HepG2 (cell line): Measurements from ENCODE around the gene ST6GALNAC3. TPM values are rescaled to one million over a fixed set of nuclear protein-coding genes. Genes with fewer than 3 reads are reported as not detected.

Source experiments
- ATAC-seq: fragments of 200-7000 bp; cut with Tn5 transposase; 3 replicates; pipeline ENCODE4 v1.9.1; 2020; ENCODE audit warnings: mild to moderate bottlenecking, moderate library complexity
- BruUV-seq: library from RNA; stranded (reverse); fragments of 400-500 nt; replicated peaks from 2 replicates; lab custom pipeline; 2021; lab: Mats Ljungman, UMichigan
- CTCF ChIA-PET: fragments of 300-600 bp; formaldehyde crosslinking; extraction: SDS; loops from one replicate; lab custom pipeline; 2021; ENCODE audit warnings: low total read pairs, inconsistent platforms, low intra/inter-chr PET ratio; lab: Yijun Ruan, JAX
- POLR2A ChIA-PET: fragments of 350-600 bp; sonication (Branson Sonifier 250); formaldehyde crosslinking; loops from one replicate; lab custom pipeline; 2020; ENCODE audit warnings: antibody characterized with exemption, inconsistent platforms; lab: Yijun Ruan, JAX
- DNase-seq: peaks from one replicate; pipeline ENCODE4 v3.0.0-alpha.2; 2015; ENCODE audit warnings: low spot score
- FAIRE-seq: peaks from 3 replicates; lab custom pipeline; 2011; peaks lifted over from hg19 to GRCh38; lab: Jason Lieb, UNC
- H2AFZ ChIP-seq: one replicate; pipeline ENCODE4 v1.6.1; 2011; ENCODE audit warnings: low read length, inconsistent platforms
- H3K27ac ChIP-seq: fragments of 300-600 bp; 3 replicates; pipeline ENCODE4 v1.8.0; 2011; ENCODE audit warnings: mixed run types, mild to moderate bottlenecking, mixed read lengths, low read length, inconsistent platforms; ENCODE audit not compliant: insufficient read depth; ENCODE audit errors: extremely low read length
- H3K27me3 ChIP-seq, 2 experiments: fragments of 200-600 bp in 1 of 2; 2 replicates in 1 of 2; 3 replicates in 1 of 2; pipeline versions ENCODE4 v1.6.0 to v1.8.0; 2011; ENCODE audit warnings: low read length in 2 of 2, mild to moderate bottlenecking in 2 of 2, moderate library complexity in 2 of 2, inconsistent platforms in 1 of 2; ENCODE audit not compliant: insufficient read depth in 2 of 2, control insufficient read depth in 1 of 2
- H3K36me3 ChIP-seq, 2 experiments: fragments of 200-600 bp in 1 of 2; replicated peaks in 1 of 2; 2 replicates in 1 of 2; 3 replicates in 1 of 2; pipeline versions ENCODE4 v1.5.1 to v1.8.0; 2011; ENCODE audit warnings: low read length in 2 of 2, inconsistent platforms in 1 of 2; ENCODE audit not compliant: insufficient read depth in 2 of 2, control insufficient read depth in 1 of 2
- H3K4me1 ChIP-seq: 2 replicates; pipeline ENCODE4 v1.5.1; 2012; ENCODE audit warnings: low read length, inconsistent platforms; ENCODE audit not compliant: insufficient read depth
- H3K4me2 ChIP-seq: 2 replicates; pipeline ENCODE4 v1.6.0; 2011; ENCODE audit warnings: low read depth, low read length, inconsistent platforms
- H3K4me3 ChIP-seq, 3 experiments: fragments of 200-600 bp in 1 of 3; sonication (generic), shearing (Covaris generic) in 1 of 3; replicated peaks in 1 of 3; 2 replicates each; pipeline ENCODE4 v1.5.1; 2011 to 2016; ENCODE audit warnings: low read length in 3 of 3, inconsistent platforms in 2 of 3, low read depth in 2 of 3, mild to moderate bottlenecking in 2 of 3, control low read depth in 1 of 3, mixed read lengths in 1 of 3; ENCODE audit not compliant: insufficient read depth in 1 of 3
- H3K79me2 ChIP-seq: one replicate; pipeline ENCODE4 v1.6.1; 2011; ENCODE audit warnings: low read length, inconsistent platforms; ENCODE audit not compliant: insufficient read depth
- H3K9ac ChIP-seq: 2 replicates; pipeline ENCODE4 v1.6.0; 2011; ENCODE audit warnings: mild to moderate bottlenecking, low read depth, low read length, inconsistent platforms; ENCODE audit not compliant: insufficient read depth
- H3K9me3 ChIP-seq: 2 replicates; pipeline ENCODE4 v1.5.1; 2012; ENCODE audit warnings: mild to moderate bottlenecking, low read length
- H4K20me1 ChIP-seq: 2 replicates; pipeline ENCODE4 v1.6.0; 2011; ENCODE audit warnings: inconsistent platforms, mild to moderate bottlenecking, low read length, moderate library complexity; ENCODE audit not compliant: insufficient read depth
- CC2D1A ChIP-seq: sonication (generic); formaldehyde crosslinking; IDR thresholded peaks from 2 replicates; pipeline ENCODE4 v1.8.1; 2023; ENCODE audit warnings: mild to moderate bottlenecking, missing genetic modification reagents
- FOXP1 ChIP-seq, 2 experiments: fragments of 450-650 bp in 1 of 2; IDR thresholded peaks; 2 replicates each; pipeline ENCODE4 v1.6.1; 2017 to 2018; ENCODE audit warnings: antibody characterized with exemption in 1 of 2
- HDAC2 ChIP-seq: sonication (generic); formaldehyde crosslinking; IDR thresholded peaks from 2 replicates; pipeline ENCODE4 v1.4.0; 2020; ENCODE audit warnings: missing genetic modification reagents
- POLR2AphosphoS5 ChIP-seq: IDR thresholded peaks from 2 replicates; pipeline ENCODE4 v1.6.1; 2012; ENCODE audit warnings: low read depth, low read length
- SRF ChIP-seq: IDR thresholded peaks from 2 replicates; pipeline ENCODE4 v1.6.1; 2011; ENCODE audit warnings: mild to moderate bottlenecking, low read depth, low read length, moderate library complexity
- ZNF124 ChIP-seq: sonication (generic); formaldehyde crosslinking; IDR thresholded peaks from 2 replicates; pipeline ENCODE4 v1.4.0; 2020; ENCODE audit warnings: missing genetic modification reagents
- ZNF614 ChIP-seq: IDR thresholded peaks from 2 replicates; pipeline ENCODE4 v1.6.1; 2018; ENCODE audit warnings: missing biosample characterization, missing genetic modification reagents, inconsistent platforms, borderline replicate concordance
- ZNF709 ChIP-seq: sonication (generic); formaldehyde crosslinking; IDR thresholded peaks from 2 replicates; pipeline ENCODE4 v1.5.0; 2020; ENCODE audit warnings: mild to moderate bottlenecking, missing genetic modification reagents
- in situ Hi-C: cut with HindIII; loops from 2 replicates; pipeline ENCODE4 v1.10.0; 2017; ENCODE audit warnings: low pct_unique_long_range_greater_than_20kb; ENCODE audit not compliant: extremely low pct_ligation_motif_present
- intact Hi-C: fragments of 100-400 bp; cut with micrococcal nuclease; formaldehyde crosslinking; loops from one replicate; pipeline ENCODE4 v1.10.0; 2022; ENCODE audit not compliant: unreplicated experiment
- polyA plus RNA-seq, 8 experiments: library from polyadenylated mRNA; depleted of rRNA in 3 of 8; stranded (reverse) in 7 of 8; unstranded in 1 of 8; fragments of >200 nt; fragmentation: Illumina TruSeq in 4 of 8; extraction: Trizol in 4 of 8; gene quantifications; 2 replicates each; pipeline versions ENCODE4 v1.2.1 to v1.2.3, GENCODE V29; 2011 to 2016; ENCODE audit warnings: low read depth in 4 of 8, missing spikeins in 1 of 8, mixed read lengths in 1 of 8; ENCODE audit not compliant: insufficient read depth in 1 of 8
- total RNA-seq, 5 experiments: library from RNA; depleted of rRNA; stranded (reverse); fragments of >200 nt; fragmentation: Illumina TruSeq; extraction: Trizol; gene quantifications; 2 replicates each; pipeline ENCODE4 v1.2.3, GENCODE V29; 2016; ENCODE audit warnings: low read depth in 1 of 5
- TF ChIP-seq, protein P1 (sequence below): sonication (generic); formaldehyde crosslinking; IDR thresholded peaks from 2 replicates; pipeline ENCODE4 v1.9.0; 2021; ENCODE audit warnings: missing genetic modification reagents, borderline replicate concordance
- TF ChIP-seq, protein P2 (sequence below): sonication (generic); formaldehyde crosslinking; IDR thresholded peaks from 2 replicates; pipeline ENCODE4 v1.8.1; 2023; ENCODE audit warnings: missing genetic modification reagents, mild to moderate bottlenecking, borderline replicate concordance
- TF ChIP-seq, protein P3 (sequence below): IDR thresholded peaks from 2 replicates; pipeline ENCODE4 v1.6.1; 2018; ENCODE audit warnings: missing genetic modification reagents
- TF ChIP-seq, protein P4 (sequence below): sonication (generic); formaldehyde crosslinking; IDR thresholded peaks from 2 replicates; pipeline ENCODE4 v1.5.0; 2020; ENCODE audit warnings: mild to moderate bottlenecking, missing genetic modification reagents, borderline replicate concordance

ST6GALNAC3 gene
- total and polyA plus RNA-seq, 2 of the 13 experiments (the other 11 are each of a cell fraction or from before 2014, with no cell fraction given) = not detected

DNA sequence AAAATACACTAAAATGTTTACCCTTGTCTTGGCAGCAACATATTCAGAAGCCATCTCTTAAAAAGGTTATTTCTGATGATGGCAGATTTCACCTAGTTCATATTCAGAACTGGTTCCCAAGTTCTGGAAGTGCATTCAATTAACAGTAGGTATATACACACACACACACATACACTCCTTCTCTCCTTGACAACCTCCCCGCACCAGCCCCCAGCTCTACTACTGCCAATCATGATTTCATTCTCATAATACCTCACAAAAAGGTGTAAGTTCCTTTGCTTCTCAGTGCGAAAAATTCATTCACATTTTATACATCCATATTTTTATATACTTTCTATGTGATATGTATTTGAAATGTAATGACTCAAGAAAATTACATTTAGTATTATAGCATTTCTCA, 564.6 kb downstream of the ST6GALNAC3 start (continued):
- TF ChIP-seq, protein P1, sequence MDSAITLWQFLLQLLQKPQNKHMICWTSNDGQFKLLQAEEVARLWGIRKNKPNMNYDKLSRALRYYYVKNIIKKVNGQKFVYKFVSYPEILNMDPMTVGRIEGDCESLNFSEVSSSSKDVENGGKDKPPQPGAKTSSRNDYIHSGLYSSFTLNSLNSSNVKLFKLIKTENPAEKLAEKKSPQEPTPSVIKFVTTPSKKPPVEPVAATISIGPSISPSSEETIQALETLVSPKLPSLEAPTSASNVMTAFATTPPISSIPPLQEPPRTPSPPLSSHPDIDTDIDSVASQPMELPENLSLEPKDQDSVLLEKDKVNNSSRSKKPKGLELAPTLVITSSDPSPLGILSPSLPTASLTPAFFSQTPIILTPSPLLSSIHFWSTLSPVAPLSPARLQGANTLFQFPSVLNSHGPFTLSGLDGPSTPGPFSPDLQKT = no peak
- TF ChIP-seq POLR2AphosphoS5 (no peak), ZNF709 (no peak), SRF (no peak), ZNF124 (CRISPR knock-in tag) (no peak), CC2D1A (no peak)
- TF ChIP-seq, protein P2, sequence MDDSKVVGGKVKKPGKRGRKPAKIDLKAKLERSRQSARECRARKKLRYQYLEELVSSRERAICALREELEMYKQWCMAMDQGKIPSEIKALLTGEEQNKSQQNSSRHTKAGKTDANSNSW (CRISPR knock-in tag) = no peak

DNA sequence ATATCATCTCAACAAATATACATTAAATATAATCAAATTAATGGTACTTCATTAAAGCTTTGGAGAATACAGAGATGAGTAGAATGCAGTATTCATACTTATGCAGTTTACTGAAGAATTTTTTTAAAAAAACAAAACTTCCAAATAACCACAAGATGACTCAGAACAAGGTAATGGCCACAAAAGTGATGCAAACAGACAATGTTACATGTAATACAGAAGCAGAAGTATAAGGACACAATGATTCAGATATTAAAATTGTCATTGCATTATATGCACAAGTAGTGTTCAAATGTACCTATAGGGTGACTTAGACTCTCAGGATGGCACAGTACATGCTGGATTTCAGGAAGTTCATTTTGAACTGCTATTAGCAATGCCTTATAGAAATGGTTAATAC, 565.5 kb downstream of the ST6GALNAC3 start:
- no peaks in the 10 kb centered on the region for H3K27me3 ChIP-seq
- no peak overlapping the region for H3K27ac ChIP-seq
- intact Hi-C loops = no loop called here
- H4K20me1 ChIP-seq = no peaks in the 10 kb centered on the region
- H3K79me2 ChIP-seq = no peaks in the 10 kb centered on the region
- ChIA-PET POLR2A (no interaction called here), CTCF (no interaction called here)
- no peaks in the 10 kb centered on the region for H3K4me1 ChIP-seq
- peaks cover 72% of the 10 kb centered on the region for H3K9me3 ChIP-seq
- H3K36me3 ChIP-seq = no peaks in the 10 kb centered on the region
- FAIRE-seq (no peak), DNase-seq (no peak), ATAC-seq (no peak)
- BruUV-seq = no TSS peak
- in situ Hi-C loops = no loop called here
- no peak overlapping the region for H3K4me2 ChIP-seq
- no peak overlapping the region for H2AFZ ChIP-seq
- H3K4me3 ChIP-seq = no peak overlapping the region
- H3K9ac ChIP-seq = no peak overlapping the region
- TF ChIP-seq, protein P3, sequence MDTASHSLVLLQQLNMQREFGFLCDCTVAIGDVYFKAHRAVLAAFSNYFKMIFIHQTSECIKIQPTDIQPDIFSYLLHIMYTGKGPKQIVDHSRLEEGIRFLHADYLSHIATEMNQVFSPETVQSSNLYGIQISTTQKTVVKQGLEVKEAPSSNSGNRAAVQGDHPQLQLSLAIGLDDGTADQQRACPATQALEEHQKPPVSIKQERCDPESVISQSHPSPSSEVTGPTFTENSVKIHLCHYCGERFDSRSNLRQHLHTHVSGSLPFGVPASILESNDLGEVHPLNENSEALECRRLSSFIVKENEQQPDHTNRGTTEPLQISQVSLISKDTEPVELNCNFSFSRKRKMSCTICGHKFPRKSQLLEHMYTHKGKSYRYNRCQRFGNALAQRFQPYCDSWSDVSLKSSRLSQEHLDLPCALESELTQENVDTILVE (CRISPR knock-in tag) = no peak
- TF ChIP-seq HDAC2 (CRISPR knock-in tag) (no peak), FOXP1 (IDR thresholded peaks at IDR 0.05) (no peak), FOXP1 (CRISPR knock-in tag; IDR thresholded peaks at IDR 0.05) (no peak), ZNF614 (CRISPR knock-in tag) (no peak)
- TF ChIP-seq, protein P2 (CRISPR knock-in tag) = no peak
- TF ChIP-seq, protein P4, sequence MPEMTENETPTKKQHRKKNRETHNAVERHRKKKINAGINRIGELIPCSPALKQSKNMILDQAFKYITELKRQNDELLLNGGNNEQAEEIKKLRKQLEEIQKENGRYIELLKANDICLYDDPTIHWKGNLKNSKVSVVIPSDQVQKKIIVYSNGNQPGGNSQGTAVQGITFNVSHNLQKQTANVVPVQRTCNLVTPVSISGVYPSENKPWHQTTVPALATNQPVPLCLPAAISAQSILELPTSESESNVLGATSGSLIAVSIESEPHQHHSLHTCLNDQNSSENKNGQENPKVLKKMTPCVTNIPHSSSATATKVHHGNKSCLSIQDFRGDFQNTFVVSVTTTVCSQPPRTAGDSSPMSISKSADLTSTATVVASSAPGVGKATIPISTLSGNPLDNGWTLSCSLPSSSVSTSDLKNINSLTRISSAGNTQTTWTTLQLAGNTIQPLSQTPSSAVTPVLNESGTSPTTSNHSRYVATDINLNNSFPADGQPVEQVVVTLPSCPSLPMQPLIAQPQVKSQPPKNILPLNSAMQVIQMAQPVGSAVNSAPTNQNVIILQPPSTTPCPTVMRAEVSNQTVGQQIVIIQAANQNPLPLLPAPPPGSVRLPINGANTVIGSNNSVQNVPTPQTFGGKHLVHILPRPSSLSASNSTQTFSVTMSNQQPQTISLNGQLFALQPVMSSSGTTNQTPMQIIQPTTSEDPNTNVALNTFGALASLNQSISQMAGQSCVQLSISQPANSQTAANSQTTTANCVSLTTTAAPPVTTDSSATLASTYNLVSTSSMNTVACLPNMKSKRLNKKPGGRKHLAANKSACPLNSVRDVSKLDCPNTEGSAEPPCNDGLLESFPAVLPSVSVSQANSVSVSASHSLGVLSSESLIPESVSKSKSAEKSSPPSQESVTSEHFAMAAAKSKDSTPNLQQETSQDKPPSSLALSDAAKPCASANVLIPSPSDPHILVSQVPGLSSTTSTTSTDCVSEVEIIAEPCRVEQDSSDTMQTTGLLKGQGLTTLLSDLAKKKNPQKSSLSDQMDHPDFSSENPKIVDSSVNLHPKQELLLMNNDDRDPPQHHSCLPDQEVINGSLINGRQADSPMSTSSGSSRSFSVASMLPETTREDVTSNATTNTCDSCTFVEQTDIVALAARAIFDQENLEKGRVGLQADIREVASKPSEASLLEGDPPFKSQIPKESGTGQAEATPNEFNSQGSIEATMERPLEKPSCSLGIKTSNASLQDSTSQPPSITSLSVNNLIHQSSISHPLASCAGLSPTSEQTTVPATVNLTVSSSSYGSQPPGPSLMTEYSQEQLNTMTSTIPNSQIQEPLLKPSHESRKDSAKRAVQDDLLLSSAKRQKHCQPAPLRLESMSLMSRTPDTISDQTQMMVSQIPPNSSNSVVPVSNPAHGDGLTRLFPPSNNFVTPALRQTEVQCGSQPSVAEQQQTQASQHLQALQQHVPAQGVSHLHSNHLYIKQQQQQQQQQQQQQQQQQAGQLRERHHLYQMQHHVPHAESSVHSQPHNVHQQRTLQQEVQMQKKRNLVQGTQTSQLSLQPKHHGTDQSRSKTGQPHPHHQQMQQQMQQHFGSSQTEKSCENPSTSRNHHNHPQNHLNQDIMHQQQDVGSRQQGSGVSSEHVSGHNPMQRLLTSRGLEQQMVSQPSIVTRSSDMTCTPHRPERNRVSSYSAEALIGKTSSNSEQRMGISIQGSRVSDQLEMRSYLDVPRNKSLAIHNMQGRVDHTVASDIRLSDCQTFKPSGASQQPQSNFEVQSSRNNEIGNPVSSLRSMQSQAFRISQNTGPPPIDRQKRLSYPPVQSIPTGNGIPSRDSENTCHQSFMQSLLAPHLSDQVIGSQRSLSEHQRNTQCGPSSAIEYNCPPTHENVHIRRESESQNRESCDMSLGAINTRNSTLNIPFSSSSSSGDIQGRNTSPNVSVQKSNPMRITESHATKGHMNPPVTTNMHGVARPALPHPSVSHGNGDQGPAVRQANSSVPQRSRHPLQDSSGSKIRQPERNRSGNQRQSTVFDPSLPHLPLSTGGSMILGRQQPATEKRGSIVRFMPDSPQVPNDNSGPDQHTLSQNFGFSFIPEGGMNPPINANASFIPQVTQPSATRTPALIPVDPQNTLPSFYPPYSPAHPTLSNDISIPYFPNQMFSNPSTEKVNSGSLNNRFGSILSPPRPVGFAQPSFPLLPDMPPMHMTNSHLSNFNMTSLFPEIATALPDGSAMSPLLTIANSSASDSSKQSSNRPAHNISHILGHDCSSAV (CRISPR knock-in tag) = no peak
